Stimulated activated CD8-positive, alpha-beta memory T cell treated with anti-CD3 and anti-CD28 coated beads, Interleukin-2, amount 100 ng/mL, for 48 hours (primary cell): Measurements from ENCODE around the gene GATC.

Experiments
- DNase-seq, 2 donors: peaks; one replicate each; pipeline ENCODE4 v3.0.0-alpha.2; 2020; ENCODE audit warnings: low read depth in 2 of 2

Gene GATC

GRCh38 chr12:120497524-120498150 is 51.4 kb downstream of the GATC start:
- DNase-seq: no peak

GRCh38 chr12:120498870-120499515 is 52.7 kb downstream of the GATC start:
- no peak for DNase-seq

- DNase-seq: no peak
Observed at GRCh38 chr12:120500581-120500980, 54.3 kb downstream of the GATC start.

- DNase-seq: no peak
Observed at GRCh38 chr12:120504587-120504986, 58.3 kb downstream of the GATC start.

GRCh38 chr12:120508537-120508936 is 62.3 kb downstream of the GATC start:
- no peak for DNase-seq
